GM19240 (cell line): ENCODE data around the gene NKX1-1.
"Not testable (repeated sequence)": the region's sequence is repeated elsewhere in the genome, so short reads cannot be mapped to it uniquely, and the experiment has no call there.

Experiments used
- DNase-seq: peaks from one replicate; pipeline ENCODE4 v3.0.0; 2011; ENCODE audit warnings: low spot score; ENCODE audit not compliant: insufficient read length

Gene NKX1-1

DNA sequence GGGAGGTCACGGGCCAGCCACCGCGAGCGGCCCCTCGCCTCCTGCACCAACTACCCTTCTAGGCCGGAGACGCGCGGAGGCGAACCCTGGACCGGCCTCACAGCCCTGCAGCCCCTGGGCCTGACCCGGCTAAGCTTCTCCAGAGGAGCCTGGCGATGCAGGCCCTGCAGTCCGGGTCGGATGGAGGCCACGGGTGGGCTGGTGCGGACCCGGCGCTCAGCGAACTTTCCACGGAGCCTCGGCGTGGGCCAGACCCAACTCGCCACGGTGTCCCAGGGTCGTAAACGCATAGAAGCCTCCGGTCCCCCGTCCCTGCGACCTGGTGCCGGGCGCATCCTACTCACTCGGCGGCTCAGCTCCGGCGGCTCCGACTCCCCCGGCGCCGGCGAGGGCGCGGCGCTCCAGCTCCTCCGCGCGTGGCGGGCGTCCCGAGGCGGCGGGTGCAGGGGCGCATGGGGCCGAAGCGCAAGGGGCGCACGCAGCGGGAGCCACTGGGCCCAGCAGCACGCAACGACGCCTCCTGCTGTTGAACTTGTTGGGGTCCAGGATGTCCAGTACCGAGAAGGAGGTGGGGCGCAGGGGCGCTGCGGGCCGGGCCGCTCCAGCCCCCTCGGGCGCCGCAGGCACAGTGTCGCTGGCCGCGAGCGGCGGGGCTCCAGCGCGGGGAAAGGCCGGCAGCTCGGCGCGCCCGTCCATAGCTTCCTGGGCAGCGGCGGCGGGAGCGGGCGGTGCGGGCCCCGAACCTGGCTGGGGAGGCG is 427 bp downstream of the NKX1-1 start:
- DNase-seq: no peak

DNA sequence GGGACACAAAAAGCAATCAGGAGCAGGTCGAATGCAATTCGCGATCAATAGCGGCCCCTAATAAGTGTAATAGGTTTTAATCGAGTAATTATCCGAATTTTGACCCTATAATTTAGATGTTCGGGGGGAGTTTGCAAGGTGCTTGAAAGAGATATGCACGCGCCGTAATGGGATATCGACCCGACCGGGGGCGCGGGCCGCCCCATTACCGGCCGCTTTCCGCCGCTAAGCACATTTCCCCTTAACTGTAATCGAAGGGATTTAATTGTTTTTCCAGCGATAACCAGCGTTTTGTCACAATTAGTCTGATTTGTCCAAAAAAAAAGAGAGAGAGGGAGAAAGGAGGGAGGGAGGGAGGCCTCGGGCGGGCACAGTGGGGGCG is 997 bp downstream of the NKX1-1 start:
- no peak for DNase-seq

DNA sequence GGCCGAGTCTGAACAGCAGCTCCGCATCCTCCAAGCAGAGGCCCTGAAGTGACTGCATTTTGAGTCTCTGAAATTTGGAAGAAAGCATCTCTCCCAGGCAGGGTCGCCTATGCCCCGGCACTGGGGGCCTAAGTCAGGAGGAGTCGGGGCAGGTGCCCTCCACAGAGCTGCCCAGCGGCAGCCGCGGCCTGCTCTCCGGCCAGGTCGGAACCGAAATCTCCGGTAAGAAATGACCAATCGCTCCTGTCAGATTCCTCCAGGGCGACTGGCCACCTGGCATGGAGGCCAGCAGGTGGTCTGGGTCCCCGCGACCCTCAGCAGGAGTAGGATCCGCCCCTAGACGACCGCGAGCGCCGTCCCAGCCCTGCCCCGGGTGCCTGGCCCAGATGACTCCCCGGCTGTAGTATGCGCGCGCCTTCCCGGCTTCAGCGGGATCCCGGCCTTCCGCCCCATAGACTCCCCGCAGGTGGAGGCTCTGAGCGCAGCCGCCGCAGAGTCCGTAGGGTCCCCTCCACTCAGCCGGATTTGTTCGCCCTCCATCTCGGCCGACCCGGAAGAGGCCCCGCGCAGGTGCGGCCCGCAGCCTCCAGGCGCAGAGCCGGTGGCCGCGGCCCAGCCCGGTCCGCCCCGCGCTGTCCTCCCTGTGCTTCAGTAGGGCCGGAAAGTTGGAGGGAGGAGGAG is 1.5 kb downstream of the NKX1-1 start:
- no peak for DNase-seq

DNA sequence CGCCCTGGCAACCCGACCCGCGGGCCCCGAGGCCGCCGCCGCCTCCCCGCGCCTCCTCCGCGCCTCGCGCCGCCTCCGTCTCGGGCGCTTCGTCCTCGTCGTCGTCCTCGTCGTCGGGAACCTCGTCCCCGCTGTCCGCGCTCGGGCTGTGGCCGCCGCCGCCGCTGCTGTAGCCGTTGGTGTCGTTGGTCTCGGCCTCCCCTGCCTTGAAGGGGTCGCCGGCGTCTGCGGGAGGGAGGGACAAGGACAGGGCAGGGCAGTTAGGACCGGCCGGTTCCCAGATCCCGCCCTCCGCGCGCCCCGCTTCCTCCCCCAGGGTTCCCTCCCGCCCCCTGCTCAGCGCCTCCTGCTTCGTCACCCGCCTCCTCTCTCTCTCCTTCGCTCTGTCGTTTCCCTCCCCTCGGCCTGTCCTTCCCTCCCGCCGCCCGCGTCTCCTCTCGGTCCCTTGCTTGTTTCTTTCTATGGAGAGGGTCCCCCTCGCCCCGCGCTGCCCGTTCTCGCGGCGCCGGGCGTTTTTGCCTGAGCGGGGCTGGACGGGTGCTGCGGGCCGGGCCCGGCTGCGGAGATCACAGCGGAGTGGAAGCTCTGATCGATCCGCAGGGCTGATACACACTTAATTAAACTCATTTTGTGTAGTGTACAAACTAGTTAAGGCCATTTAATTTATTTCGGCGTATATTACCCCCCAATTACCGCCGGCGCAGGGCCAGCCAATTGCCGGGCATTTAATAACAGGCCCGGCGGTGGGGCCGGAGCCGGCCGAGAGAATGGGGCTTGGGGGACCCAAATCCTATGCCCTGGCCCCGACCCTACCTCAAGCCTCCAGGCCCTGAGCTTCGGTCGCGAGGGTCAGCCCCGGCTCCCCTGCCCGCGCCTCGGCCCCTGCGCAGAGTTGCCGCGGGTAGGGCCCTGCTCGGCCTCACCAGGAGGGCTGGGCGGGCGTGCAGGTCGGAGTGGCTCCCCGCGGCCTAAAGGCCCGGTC is 2.4 kb downstream of the NKX1-1 start:
- DNase-seq: no peak

DNA sequence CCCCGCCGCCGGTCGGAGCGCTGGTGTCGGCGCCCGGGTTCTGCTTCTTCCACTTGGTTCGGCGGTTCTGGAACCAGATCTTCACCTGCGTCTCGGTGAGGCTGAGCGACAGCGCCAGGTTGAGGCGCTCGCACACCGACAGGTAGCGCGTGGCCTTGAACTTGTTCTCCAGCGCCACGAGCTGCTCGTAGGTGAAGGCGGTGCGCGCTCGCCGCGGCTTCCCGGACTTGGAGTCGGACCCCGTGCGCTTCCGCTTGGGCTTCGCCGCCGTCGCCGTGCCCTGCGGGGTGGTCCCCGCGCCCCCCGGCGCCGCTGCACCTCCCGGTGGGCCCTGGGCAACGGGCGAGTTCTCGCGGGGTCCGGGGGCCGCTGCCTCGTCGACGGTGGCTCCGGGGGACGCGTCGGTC is 3.1 kb downstream of the NKX1-1 start:
- no peak for DNase-seq

DNA sequence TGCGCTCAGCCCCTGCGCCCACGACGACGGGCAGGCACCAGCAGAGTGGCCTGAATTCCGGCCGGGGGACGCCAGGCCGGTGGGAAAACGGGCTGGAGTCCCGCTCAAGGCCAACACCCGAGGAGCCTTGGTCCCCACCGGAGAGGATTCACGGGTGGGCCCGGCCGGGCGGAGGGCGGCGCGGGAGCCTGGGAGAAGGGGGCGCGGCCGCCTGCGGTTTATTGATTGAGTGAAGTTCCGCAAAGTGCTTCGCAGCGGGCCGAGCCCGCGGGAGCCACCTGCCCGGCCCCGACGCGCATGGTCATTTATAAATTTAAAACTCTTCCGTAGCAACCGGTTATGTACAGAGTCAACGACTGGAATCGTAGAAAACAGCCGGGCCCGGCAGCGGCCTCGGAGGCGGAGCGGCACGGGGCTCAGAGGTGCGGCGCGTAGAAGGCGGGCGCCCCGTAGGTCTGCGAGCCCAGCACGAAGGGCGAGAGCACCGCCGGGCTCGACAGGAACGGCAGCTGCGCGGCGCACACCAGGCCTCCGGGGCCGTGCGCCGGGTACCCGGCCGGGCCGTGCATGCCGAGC is 3.6 kb downstream of the NKX1-1 start:
- no peak for DNase-seq

DNA sequence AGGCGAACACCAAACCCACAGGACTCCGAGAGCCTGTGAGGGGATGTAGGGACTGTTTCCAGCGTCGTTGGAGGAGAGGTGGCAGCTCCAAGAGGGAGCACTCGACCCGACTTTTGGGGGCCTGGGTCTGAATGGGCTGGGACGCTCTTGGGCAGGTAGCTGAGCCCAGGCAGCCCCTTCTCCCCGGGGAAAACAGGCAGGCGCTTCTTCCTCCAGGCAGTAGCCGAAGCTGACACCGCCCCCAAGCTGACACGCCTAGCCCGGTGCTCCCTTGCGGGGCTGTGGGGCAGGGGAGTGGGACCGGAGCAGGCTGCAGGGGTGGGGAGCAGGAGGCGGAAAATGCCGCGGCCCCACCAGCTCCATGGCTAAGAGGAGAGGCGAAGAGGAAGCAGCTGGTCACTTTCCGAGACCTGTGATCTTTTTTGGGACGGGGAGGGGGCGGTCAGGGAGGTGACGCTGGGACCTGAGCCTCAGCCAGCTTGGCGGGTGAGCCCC is 4.2 kb downstream of the NKX1-1 start:
- DNase-seq: no peak

DNA sequence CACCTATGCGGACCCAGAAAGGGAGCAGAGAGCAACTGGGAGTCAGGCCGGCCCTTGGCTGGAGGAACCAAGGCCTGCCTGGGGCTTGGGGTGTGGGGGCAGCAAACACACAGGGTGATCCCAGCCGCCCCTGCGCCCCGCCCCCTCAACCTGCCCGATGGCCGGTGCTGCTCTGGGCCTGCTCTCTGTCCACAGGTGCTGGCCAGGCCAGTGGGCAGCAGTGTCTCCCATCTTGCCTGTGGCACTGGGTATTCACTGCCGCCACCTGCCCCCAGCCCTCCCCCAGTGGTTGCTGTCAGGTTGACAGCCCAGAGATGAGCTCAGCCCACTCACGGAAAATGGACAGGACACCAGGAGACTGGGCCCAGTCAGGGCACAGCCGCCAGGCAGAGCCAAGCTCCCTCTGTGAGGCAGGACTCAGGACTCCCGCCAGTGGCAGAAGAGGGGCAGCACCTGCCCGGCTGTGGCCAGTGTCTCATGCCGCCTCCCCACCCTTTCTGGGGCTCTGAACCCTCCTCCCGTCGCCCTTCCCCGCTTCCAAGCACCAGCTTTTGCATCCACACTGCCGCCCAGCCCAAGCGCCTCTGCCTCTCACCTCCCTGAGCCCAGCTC is 4.7 kb downstream of the NKX1-1 start:
- DNase-seq: no peak

DNA sequence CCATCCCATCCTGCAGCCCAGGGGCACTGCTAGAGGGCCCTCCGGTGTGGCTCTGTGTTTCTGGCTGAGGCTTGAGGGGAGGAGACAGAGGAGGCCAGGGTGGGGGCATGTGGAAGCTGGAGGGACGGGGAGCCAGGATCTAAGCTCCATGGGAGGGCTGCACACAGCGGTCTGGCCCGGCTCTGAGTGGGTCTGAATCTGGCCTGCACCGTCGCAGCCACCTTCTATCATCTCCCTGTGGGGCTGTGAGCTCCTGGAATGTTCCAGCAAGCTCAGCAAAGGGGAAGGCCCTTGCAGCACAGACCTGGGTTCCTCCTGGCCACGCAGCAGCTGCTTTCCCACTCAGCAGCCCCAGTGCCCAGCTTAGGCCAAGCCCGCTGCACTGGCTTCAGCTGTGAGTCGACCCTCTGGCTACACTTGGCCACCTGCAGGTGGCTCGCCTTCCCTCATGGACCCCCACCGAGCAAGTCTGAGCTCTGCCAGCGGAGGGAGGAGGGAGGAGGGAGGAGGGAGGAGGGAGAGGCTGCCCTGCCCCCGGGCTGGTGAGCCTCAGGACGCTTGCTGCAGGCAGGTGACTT is 5.3 kb downstream of the NKX1-1 start:
- DNase-seq: no peak

DNA sequence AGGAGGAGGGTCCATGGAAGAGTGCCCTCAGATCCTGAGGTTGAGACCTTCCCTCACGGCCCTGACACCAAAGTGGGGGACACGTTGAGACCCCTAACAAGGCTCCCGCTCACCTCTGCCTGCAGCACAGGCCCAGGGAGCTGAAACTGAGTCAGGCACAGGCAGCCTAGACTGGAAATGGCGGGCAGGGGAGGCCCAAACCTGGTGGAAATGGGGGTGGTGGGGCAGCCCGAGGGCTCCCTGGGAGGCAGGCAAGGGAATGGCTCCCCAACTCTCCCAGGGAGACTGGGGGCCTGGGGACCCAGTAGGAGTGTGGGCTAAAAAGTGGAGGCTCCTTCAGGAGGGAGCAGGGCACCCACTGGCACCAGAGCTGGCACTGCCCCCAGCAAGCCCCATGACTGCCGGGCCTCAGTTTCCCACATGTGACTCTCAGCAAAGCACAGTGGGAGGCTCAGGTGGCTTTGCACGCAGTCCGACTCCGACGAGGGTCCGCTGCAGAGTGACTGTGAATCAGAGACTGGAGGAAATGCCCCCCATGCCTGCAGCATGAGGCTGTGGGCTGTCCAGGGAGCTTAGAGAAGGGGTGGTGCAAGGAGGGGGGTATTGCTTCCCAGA is 5.9 kb downstream of the NKX1-1 start:
- DNase-seq: no peak

DNA sequence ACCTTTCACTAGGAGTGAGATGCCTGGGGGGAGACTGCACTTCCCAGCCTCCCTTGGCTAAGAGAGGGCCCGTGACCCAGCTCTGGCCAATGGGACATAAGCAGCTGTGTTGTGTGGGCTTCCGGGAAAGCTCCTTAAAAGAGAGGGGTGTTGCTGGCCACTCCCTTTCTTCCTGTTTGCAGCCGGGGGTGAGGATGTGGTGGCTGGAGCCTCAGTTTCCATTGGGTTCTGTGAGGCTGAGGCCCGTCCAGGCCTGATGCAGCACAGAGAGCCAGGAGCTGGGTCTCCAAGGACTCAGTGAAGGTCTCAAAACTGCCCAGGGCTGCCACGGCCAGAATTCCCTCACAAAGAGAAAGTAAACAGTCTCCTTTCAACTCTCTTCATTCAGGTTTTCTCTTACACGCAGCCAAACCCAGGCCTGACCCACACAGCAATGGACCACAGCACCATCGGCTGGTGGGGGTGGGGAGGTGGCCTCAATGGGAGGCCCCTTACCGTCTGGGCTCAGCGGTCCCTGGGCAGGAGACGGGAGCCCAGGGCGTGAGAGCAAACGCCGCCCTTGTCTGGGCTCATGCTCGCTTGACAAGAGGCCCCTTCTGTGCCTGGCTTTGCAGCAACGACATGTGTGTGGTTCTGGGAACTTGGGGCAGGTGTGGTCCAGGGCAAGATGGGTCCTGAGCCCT is 6.6 kb downstream of the NKX1-1 start:
- no peak for DNase-seq

DNA sequence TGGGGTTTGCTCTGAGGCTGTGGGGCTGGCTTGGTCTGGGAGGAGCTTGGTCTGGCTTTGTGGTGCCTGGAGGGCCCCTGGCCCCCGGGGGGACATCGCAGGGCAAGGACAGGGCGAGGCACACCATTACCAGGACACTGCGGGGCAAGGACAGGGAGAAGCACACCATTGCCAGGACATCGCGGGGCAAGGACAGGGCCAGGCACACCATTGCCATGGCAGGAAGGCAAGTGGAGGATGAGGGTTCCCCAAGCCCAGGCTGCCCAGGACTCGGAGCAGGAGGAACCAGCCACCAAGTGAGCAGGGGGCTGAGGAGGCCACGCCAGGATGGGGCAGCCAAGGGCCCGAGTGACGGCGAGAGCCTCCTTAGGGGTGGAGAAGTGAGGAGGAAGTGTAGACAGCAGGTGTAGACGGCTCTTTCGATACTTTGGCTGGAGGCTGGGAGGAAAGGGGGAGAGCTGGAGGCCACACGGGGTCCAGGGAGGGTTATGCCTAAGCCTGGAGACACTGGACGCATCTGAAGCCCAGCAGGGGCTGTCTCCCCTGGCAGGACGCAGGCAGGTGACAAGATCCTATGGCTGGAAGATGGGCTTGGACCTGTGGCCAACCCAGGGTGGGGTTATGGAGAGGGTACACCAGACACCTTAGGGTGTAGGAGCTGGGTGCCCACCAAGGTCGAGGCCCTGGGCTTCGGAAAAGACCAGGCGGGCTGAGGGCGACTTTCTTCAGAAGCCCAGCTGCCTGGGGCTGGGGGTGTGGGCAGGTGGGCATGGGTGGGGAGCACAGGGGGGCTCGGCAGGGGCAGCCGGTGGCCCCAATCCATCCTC is 7.3 kb downstream of the NKX1-1 start:
- DNase-seq: no peak

DNA sequence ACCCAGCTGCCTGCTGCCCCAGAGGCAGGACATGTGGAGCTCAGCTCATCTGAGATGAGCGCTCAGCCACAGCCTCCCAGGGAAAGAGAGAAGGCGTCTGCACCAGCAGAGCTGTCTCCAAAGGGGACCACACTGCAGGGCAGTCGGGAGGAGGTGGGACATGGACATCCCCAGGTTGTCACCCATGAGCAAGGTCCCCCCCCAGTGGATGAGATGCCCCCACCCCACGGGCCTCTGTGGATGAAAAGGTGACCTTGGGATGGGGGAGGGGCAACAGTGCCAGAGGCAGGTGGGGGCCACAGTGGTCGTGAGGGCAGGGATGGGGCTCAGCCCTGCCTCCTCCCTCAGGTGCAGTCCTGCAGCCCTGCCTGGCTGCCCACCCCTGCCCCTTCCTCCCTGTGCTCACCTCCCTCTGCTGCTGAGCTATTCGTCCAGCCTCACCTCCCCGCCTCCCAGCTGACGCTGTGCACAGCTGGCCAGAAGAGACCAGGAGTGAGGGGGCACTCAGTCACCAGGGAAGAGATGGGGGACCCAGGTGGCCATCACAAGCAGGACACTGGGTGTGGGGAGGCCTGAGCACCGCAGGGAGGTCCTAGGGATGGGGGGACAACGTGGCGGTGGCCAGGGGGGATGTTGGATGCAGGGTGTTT is 9.3 kb downstream of the NKX1-1 start:
- no peak for DNase-seq

DNA sequence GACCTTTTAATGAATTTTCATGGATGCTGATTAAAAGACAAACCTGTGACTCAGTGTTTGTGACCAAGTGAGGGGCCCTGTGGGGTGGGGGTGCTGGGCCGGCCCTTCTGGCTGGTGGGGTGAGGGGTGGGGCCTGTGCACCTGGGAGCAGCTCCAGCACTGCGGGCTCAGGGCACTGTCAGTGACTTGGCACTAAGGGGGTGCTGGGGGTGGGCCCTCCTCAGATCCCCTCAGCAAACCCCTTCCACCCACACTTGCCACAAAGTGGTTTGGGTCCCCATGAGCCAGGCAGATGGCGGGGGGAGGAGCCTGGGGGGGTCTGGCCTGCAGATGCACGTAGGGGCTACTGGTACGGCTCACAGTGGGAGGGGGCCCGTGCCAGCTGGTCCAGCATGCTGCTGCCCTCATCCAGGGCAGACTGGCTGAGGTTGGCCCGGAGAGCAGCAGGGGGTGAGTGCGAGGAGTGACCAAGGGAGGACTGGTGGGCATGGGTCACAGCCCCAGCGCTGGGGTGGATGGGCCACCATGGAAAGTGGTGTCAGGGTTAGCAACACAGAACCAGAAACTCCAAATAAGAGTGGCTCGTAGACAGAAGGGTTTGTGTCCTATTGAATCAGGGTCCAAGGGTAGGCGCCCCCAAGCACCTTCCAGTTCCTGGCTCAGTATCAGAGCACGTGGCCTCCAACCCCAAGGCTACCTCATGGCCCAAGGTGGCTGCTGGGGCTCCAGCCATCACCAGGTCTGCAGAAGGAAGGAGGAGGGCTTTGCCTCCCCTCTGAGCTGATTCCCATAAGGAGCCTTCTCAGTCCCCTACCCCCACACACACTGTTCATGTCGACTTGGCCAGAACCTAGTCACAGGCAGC is 10.1 kb downstream of the NKX1-1 start:
- DNase-seq: no peak

DNA sequence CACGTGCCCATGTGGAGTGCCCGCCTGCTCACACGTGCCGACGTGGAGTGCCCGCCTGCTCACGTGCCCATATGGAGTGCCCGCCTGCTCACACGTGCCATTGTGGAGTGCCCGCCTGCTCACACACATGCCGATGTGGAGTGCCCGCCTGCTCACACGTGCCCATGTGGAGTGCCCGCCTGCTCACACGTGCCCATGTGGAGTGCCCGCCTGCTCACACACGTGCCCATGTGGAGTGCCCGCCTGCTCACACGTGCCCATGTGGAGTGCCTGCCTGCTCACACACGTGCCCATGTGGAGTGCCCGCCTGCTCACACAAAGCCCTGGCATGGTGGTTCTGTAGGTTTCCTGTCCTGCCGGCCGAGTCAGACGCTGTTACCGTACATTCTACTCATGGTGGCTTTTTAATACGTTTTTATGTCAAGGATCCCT is 10.8 kb downstream of the NKX1-1 start:
- not testable (repeated sequence) for DNase-seq

DNA sequence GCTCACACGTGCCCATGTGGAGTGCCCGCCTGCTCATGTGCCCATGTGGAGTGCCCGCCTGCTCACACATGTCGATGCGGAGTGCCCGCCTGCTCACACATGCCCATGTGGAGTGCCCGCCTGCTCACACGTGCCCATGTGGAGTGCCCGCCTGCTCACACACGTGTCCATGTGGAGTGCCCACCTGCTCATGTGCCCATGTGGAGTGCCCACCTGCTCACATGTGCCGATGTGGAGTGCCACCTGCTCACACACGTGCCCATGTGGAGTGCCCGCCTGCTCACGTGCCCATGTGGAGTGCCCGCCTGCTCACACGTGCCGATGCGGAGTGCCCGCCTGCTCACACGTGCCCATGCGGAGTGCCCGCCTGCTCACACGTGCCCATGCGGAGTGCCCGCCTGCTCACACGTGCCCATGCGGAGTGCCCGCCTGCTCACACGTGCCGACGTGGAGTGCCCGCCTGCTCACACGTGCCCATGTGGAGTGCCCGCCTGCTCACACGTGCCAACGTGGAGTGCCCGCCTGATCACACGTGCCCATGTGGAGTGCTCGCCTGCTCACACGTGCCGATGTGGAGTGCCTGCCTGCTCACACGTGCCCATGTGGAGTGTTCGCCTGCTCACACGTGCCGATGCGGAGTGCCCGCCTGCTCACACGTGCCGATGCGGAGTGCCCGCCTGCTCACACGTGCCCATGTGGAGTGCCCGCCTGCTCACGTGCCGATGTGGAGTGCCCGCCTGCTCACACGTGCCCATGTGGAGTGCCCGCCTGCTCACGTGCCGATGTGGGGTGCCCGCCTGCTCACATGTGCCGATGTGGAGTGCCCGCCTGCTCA is 11.5 kb downstream of the NKX1-1 start:
- not testable (repeated sequence) for DNase-seq
